OCI-LY1 (cell line): ENCODE results near the gene CTPS1.

Experiments used
- H2AFZ ChIP-seq: fragments of 200-600 bp; sonication (generic), shearing (Covaris generic); 2 replicates; pipeline ENCODE4 v1.6.0; 2014; ENCODE audit warnings: antibody characterized with exemption, mild to moderate bottlenecking, low read length
- H3F3A ChIP-seq: fragments of 200-600 bp; sonication (generic), shearing (Covaris generic); 2 replicates; pipeline ENCODE4 v1.6.0; 2014; ENCODE audit warnings: mild to moderate bottlenecking, antibody characterized with exemption, low read length, moderate library complexity; ENCODE audit not compliant: insufficient read depth
- H3K27ac ChIP-seq: fragments of 200-600 bp; sonication (generic); 2 replicates; pipeline ENCODE4 v1.5.1; 2014; ENCODE audit warnings: low read length, mixed run types, mild to moderate bottlenecking, low read depth; ENCODE audit not compliant: poor library complexity, severe bottlenecking
- H3K27me3 ChIP-seq: fragments of 200-600 bp; sonication (generic); 2 replicates; pipeline ENCODE4 v1.6.0; 2014; ENCODE audit warnings: antibody characterized with exemption, mild to moderate bottlenecking, low read length, moderate library complexity; ENCODE audit not compliant: insufficient read depth
- H3K36me3 ChIP-seq: fragments of 200-600 bp; sonication (generic); 2 replicates; pipeline ENCODE4 v1.6.1; 2014; ENCODE audit warnings: mild to moderate bottlenecking, antibody characterized with exemption, low read length, moderate library complexity, mixed read lengths; ENCODE audit not compliant: insufficient read depth
- H3K4me1 ChIP-seq: fragments of 200-600 bp; sonication (generic); 2 replicates; pipeline ENCODE4 v1.5.1; 2014; ENCODE audit warnings: mild to moderate bottlenecking, low read length, moderate library complexity; ENCODE audit not compliant: insufficient read depth, severe bottlenecking
- H3K4me2 ChIP-seq: fragments of 200-600 bp; sonication (generic), shearing (Covaris generic); 2 replicates; pipeline ENCODE4 v1.6.1; 2014; ENCODE audit warnings: low read length
- H3K4me3 ChIP-seq: fragments of 200-600 bp; sonication (generic); 2 replicates; pipeline ENCODE4 v1.5.1; 2014; ENCODE audit warnings: low read length, low read depth, mild to moderate bottlenecking, mixed read lengths; ENCODE audit not compliant: poor library complexity, severe bottlenecking
- H3K79me2 ChIP-seq: fragments of 200-600 bp; shearing (Covaris generic); 2 replicates; pipeline ENCODE4 v1.6.1; 2016; ENCODE audit warnings: mixed run types, low read length, mixed read lengths; ENCODE audit not compliant: insufficient read depth
- H3K9ac ChIP-seq: fragments of 200-600 bp; sonication (generic), shearing (Covaris generic); 2 replicates; pipeline ENCODE4 v1.6.1; 2014; ENCODE audit warnings: mild to moderate bottlenecking, low read length, mixed read lengths
- H3K9me2 ChIP-seq: fragments of 200-600 bp; sonication (generic), shearing (Covaris generic); 2 replicates; pipeline ENCODE4 v1.6.1; 2014; ENCODE audit warnings: low read depth, mild to moderate bottlenecking, low read length, mixed read lengths
- H3K9me3 ChIP-seq: fragments of 200-600 bp; shearing (Covaris generic); 2 replicates; pipeline ENCODE4 v1.6.1; 2014; ENCODE audit warnings: low read length, mixed read lengths
- H4K20me1 ChIP-seq: fragments of 200-600 bp; sonication (generic), shearing (Covaris generic); 2 replicates; pipeline ENCODE4 v1.6.0; 2016; ENCODE audit warnings: mild to moderate bottlenecking, low read length; ENCODE audit not compliant: insufficient read depth
- EZH2 ChIP-seq: fragments of 200-600 bp; sonication (generic), shearing (Covaris generic); IDR thresholded peaks from 2 replicates; pipeline ENCODE4 v1.8.0; 2017; ENCODE audit warnings: borderline replicate concordance, mixed run types, mild to moderate bottlenecking, antibody characterized with exemption, low read length, moderate library complexity, mixed read lengths
- TF ChIP-seq, protein P1 (sequence below): fragments of 200-600 bp; sonication (generic), shearing (Covaris generic); IDR thresholded peaks from 2 replicates; pipeline ENCODE4 v1.5.1; 2017; ENCODE audit warnings: mild to moderate bottlenecking, antibody characterized with exemption, low read length, moderate library complexity, mixed read lengths

The CTPS1 gene

DNA sequence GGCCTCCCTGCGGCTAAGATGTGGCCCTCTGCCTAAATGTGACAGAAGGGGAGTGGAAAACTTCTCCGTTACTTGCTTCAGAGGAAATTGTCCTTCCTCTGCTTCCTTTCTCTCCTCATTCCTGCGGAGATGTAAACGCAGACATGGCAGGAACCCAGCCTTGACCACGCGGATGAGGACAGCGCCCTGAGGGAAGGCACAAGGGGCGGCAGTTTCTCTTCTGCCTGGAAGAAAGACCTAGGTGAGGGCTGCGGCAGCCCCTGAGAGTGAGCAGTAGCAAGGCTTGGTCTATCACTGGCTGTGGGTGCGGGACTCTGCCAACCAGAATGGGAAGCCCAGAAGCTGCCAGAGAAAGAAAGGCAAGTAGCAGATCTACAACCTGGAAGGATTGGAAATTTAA lies 14.0 kb upstream of the CTPS1 start:
- Histone ChIP-seq H3K79me2 (no peaks in the 10 kb centered on the region), H3K27ac (no peak overlapping the region), H3K9me3 (no peaks in the 10 kb centered on the region), H4K20me1 (no peaks in the 10 kb centered on the region), H3K4me1 (no peaks in the 10 kb centered on the region), H3K4me2 (no peak overlapping the region), H3K9me2 (no peaks in the 10 kb centered on the region), H3F3A (no peaks in the 10 kb centered on the region), H3K4me3 (no peak overlapping the region), H3K36me3 (no peaks in the 10 kb centered on the region), H3K27me3 (no peaks in the 10 kb centered on the region), H2AFZ (no peak overlapping the region), H3K9ac (no peak overlapping the region)
- TF ChIP-seq, protein P1, sequence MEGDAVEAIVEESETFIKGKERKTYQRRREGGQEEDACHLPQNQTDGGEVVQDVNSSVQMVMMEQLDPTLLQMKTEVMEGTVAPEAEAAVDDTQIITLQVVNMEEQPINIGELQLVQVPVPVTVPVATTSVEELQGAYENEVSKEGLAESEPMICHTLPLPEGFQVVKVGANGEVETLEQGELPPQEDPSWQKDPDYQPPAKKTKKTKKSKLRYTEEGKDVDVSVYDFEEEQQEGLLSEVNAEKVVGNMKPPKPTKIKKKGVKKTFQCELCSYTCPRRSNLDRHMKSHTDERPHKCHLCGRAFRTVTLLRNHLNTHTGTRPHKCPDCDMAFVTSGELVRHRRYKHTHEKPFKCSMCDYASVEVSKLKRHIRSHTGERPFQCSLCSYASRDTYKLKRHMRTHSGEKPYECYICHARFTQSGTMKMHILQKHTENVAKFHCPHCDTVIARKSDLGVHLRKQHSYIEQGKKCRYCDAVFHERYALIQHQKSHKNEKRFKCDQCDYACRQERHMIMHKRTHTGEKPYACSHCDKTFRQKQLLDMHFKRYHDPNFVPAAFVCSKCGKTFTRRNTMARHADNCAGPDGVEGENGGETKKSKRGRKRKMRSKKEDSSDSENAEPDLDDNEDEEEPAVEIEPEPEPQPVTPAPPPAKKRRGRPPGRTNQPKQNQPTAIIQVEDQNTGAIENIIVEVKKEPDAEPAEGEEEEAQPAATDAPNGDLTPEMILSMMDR: no peak
- TF ChIP-seq EZH2: no peak

DNA sequence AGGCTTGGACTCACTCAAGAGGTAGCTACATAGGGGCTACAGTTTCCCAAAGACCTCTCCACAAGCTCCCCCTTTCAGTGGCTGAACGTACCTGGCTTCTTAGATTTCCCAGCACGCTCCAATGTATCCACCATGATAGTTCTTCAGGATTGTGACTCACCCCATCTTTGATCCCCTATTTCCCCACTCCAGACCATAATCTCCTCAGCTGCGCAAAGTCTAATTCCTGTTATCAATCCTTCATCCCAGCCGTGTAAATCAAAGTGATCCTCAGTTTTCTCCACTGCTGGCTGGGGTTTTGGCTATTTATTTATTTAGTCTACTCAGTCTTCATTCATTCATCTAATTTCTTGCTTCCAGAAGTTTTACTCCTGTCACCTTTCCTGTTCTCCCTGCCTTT lies 13.1 kb upstream of the CTPS1 start:
- Histone ChIP-seq H3K9me3 (no peaks in the 10 kb centered on the region), H3K4me2 (no peak overlapping the region), H2AFZ (no peak overlapping the region), H3K27me3 (no peaks in the 10 kb centered on the region), H4K20me1 (no peaks in the 10 kb centered on the region), H3K4me1 (no peaks in the 10 kb centered on the region), H3K27ac (no peak overlapping the region), H3K9ac (no peak overlapping the region), H3F3A (no peaks in the 10 kb centered on the region), H3K79me2 (no peaks in the 10 kb centered on the region), H3K9me2 (no peaks in the 10 kb centered on the region), H3K4me3 (no peak overlapping the region), H3K36me3 (no peaks in the 10 kb centered on the region)
- TF ChIP-seq, protein P1: no peak
- no peak for TF ChIP-seq EZH2

DNA sequence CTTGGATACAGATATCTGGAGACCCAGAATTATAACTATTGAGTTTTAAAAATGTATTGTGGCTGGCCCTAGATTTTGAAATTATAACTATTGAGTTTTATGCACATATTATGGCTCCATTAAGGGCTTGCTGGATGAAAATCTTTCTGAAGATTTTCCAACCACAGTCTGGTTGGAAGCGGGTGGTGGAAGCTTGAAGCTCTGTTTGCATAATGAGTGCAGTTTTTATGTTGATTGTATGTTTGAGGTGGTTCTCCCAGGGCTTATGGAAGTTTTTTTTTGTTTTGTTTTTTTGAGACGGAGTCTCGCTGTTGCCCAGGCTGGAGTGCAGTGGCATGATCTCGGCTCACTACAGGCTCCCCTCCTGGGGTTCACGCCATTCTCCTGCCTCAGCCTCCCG lies 10.1 kb upstream of the CTPS1 start:
- H3K27ac ChIP-seq: no peak overlapping the region

More for the DNA sequence above, 10.1 kb upstream of the CTPS1 start:
- Histone ChIP-seq H3K36me3 (no peaks in the 10 kb centered on the region), H3K4me3 (no peak overlapping the region), H3K27me3 (no peaks in the 10 kb centered on the region), H4K20me1 (no peaks in the 10 kb centered on the region), H3K4me1 (no peaks in the 10 kb centered on the region), H3K9ac (no peak overlapping the region), H3K9me2 (no peaks in the 10 kb centered on the region), H2AFZ (no peak overlapping the region), H3F3A (no peaks in the 10 kb centered on the region), H3K79me2 (no peaks in the 10 kb centered on the region), H3K4me2 (no peak overlapping the region), H3K9me3 (no peaks in the 10 kb centered on the region)
- TF ChIP-seq EZH2: no peak
- TF ChIP-seq, protein P1: no peak
